HepG2 (cell line): ENCODE results near the gene PRSS36. TPM values are rescaled to one million over a fixed set of nuclear protein-coding genes. Genes with fewer than 3 reads are reported as not detected.

ENCODE experiments used
- EP300 ChIP-seq, 3 experiments: sonication (generic) in 1 of 3; formaldehyde crosslinking in 1 of 3; IDR thresholded peaks; 2 replicates each; pipeline versions ENCODE4 v1.5.1 to v1.6.1; 2011 to 2020; ENCODE audit warnings: low read depth in 2 of 3, low read length in 2 of 3, borderline replicate concordance in 1 of 3, improper control_type of control experiment in 1 of 3, mild to moderate bottlenecking in 1 of 3, missing genetic modification reagents in 1 of 3, moderate library complexity in 1 of 3
- NONO ChIP-seq, 2 experiments: fragments of 450-650 bp in 1 of 2; sonication (generic) in 1 of 2; formaldehyde crosslinking in 1 of 2; IDR thresholded peaks in 1 of 2; conservative IDR thresholded peaks in 1 of 2; 2 replicates each; pipeline versions ENCODE4 v1.6.1 to v1.8.0; 2017 to 2022; ENCODE audit warnings: mild to moderate bottlenecking in 1 of 2, missing genetic modification reagents in 1 of 2, moderate library complexity in 1 of 2
- SP2 ChIP-seq: sonication (generic); formaldehyde crosslinking; IDR thresholded peaks from 2 replicates; pipeline ENCODE4 v1.5.1; 2020; ENCODE audit warnings: mild to moderate bottlenecking, missing genetic modification reagents
- SRSF1 ChIP-seq: fragments of 200-400 bp; formaldehyde crosslinking; optimal IDR thresholded peaks from 2 replicates; pipeline ENCODE3; 2017; ENCODE audit warnings: mild to moderate bottlenecking, low read depth, low read length, moderate library complexity
- ZBTB39 ChIP-seq: sonication (generic); formaldehyde crosslinking; IDR thresholded peaks from 2 replicates; pipeline ENCODE4 v1.5.0; 2020; ENCODE audit warnings: missing genetic modification reagents
- ZNF530 ChIP-seq: sonication (generic); formaldehyde crosslinking; IDR thresholded peaks from 2 replicates; pipeline ENCODE4 v1.5.0; 2020; ENCODE audit warnings: low read depth, mild to moderate bottlenecking, missing genetic modification reagents
- ZNF670 ChIP-seq: sonication (generic); formaldehyde crosslinking; IDR thresholded peaks from 2 replicates; pipeline ENCODE4 v1.8.0; 2022; ENCODE audit warnings: mild to moderate bottlenecking, missing genetic modification reagents, borderline replicate concordance
- ZNF83 ChIP-seq: sonication (generic); formaldehyde crosslinking; IDR thresholded peaks from 2 replicates; pipeline ENCODE4 v1.4.0; 2020; ENCODE audit warnings: missing genetic modification reagents, mild to moderate bottlenecking, borderline replicate concordance
- ZSCAN21 ChIP-seq: sonication (generic); formaldehyde crosslinking; IDR thresholded peaks from 2 replicates; pipeline ENCODE4 v1.8.0; 2022; ENCODE audit warnings: mild to moderate bottlenecking, missing genetic modification reagents, moderate library complexity, borderline replicate concordance
- polyA plus RNA-seq, 8 experiments: library from polyadenylated mRNA; depleted of rRNA in 3 of 8; stranded (reverse) in 7 of 8; unstranded in 1 of 8; fragments of >200 nt; fragmentation: Illumina TruSeq in 4 of 8; extraction: Trizol in 4 of 8; gene quantifications; 2 replicates each; pipeline versions ENCODE4 v1.2.1 to v1.2.3, GENCODE V29; 2011 to 2016; ENCODE audit warnings: low read depth in 4 of 8, missing spikeins in 1 of 8, mixed read lengths in 1 of 8; ENCODE audit not compliant: insufficient read depth in 1 of 8
- total RNA-seq, 5 experiments: library from RNA; depleted of rRNA; stranded (reverse); fragments of >200 nt; fragmentation: Illumina TruSeq; extraction: Trizol; gene quantifications; 2 replicates each; pipeline ENCODE4 v1.2.3, GENCODE V29; 2016; ENCODE audit warnings: low read depth in 1 of 5
- TF ChIP-seq, protein P1 (sequence below): sonication (generic); formaldehyde crosslinking; IDR thresholded peaks from 2 replicates; pipeline ENCODE4 v1.5.0; 2020; ENCODE audit warnings: mild to moderate bottlenecking, missing genetic modification reagents
- TF ChIP-seq, protein P2 (sequence below): sonication (generic); formaldehyde crosslinking; conservative IDR thresholded peaks from 2 replicates; pipeline ENCODE4 v1.8.0; 2022; ENCODE audit warnings: mild to moderate bottlenecking, moderate library complexity, missing genetic modification reagents

Gene PRSS36
- total and polyA plus RNA-seq, 2 of the 13 experiments (the other 11 are each of a cell fraction or from before 2014, with no cell fraction given): 1.5 to 2.1 TPM

GRCh38 chr16:31108794-31109558 is 40.9 kb downstream of the PRSS36 start (continued):
- TF ChIP-seq, protein P1, sequence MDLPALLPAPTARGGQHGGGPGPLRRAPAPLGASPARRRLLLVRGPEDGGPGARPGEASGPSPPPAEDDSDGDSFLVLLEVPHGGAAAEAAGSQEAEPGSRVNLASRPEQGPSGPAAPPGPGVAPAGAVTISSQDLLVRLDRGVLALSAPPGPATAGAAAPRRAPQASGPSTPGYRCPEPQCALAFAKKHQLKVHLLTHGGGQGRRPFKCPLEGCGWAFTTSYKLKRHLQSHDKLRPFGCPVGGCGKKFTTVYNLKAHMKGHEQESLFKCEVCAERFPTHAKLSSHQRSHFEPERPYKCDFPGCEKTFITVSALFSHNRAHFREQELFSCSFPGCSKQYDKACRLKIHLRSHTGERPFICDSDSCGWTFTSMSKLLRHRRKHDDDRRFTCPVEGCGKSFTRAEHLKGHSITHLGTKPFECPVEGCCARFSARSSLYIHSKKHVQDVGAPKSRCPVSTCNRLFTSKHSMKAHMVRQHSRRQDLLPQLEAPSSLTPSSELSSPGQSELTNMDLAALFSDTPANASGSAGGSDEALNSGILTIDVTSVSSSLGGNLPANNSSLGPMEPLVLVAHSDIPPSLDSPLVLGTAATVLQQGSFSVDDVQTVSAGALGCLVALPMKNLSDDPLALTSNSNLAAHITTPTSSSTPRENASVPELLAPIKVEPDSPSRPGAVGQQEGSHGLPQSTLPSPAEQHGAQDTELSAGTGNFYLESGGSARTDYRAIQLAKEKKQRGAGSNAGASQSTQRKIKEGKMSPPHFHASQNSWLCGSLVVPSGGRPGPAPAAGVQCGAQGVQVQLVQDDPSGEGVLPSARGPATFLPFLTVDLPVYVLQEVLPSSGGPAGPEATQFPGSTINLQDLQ (CRISPR knock-in tag): 0 out of 2 replicates have a peak, but pooled peaks have one; percentile 8
- 0 out of 2 replicates have a peak, but pooled peaks have one; percentile 16 for TF ChIP-seq ZBTB39
- TF ChIP-seq NONO (IDR thresholded peaks at IDR 0.05): no peak
- no peak for TF ChIP-seq NONO (CRISPR knock-in tag; conservative IDR thresholded peaks at IDR 0.05)
- TF ChIP-seq SP2 (CRISPR knock-in tag): peak; percentile 28; the same call in 1 of the 2 replicates
- TF ChIP-seq ZSCAN21: 0 out of 2 replicates have a peak, but pooled peaks have one; percentile 2
- peak; percentile 87; the same call in 1 of the 2 replicates for TF ChIP-seq ZNF670 (CRISPR knock-in tag)
- no peak for TF ChIP-seq EP300 (IDR thresholded peaks at IDR 0.05; ENCODE audit: low read depth in 2 of 2, low read length in 2 of 2)
- 0 out of 2 replicates have a peak, but pooled peaks have one; percentile 11 for TF ChIP-seq EP300 (CRISPR knock-in tag; IDR thresholded peaks at IDR 0.05; ENCODE audit: borderline replicate concordance)
- peak; percentile 8; the same call in 1 of the 2 replicates for TF ChIP-seq ZNF83 (CRISPR knock-in tag)
- TF ChIP-seq SRSF1: peak; percentile 4
- TF ChIP-seq, protein P2, sequence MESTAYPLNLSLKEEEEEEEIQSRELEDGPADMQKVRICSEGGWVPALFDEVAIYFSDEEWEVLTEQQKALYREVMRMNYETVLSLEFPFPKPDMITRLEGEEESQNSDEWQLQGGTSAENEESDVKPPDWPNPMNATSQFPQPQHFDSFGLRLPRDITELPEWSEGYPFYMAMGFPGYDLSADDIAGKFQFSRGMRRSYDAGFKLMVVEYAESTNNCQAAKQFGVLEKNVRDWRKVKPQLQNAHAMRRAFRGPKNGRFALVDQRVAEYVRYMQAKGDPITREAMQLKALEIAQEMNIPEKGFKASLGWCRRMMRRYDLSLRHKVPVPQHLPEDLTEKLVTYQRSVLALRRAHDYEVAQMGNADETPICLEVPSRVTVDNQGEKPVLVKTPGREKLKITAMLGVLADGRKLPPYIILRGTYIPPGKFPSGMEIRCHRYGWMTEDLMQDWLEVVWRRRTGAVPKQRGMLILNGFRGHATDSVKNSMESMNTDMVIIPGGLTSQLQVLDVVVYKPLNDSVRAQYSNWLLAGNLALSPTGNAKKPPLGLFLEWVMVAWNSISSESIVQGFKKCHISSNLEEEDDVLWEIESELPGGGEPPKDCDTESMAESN (CRISPR knock-in tag): no peak
- TF ChIP-seq ZNF530 (CRISPR knock-in tag): 0 out of 2 replicates have a peak, but pooled peaks have one; percentile 9
